SK-N-MC (cell line): ENCODE results near the gene ANKFY1.

Source experiments
- DNase-seq: peaks from one replicate; pipeline ENCODE4 v3.0.0-alpha.2; 2011; ENCODE audit warnings: low read depth, low spot score
- H3K27ac ChIP-seq: fragments of 200-600 bp; sonication (generic); 2 replicates; pipeline ENCODE4 v1.5.1; 2016; ENCODE audit warnings: mixed run types
- H3K36me3 ChIP-seq: fragments of 200-600 bp; sonication (generic); 2 replicates; pipeline ENCODE4 v1.6.1; 2017; ENCODE audit warnings: antibody characterized with exemption, low read length, mixed read lengths; ENCODE audit not compliant: insufficient read depth
- H3K4me3 ChIP-seq: fragments of 200-600 bp; sonication (generic); 2 replicates; pipeline ENCODE4 v1.5.1; 2016
- H3K9ac ChIP-seq: fragments of 200-600 bp; sonication (generic); 2 replicates; pipeline ENCODE4 v1.8.0; 2017; ENCODE audit warnings: mixed run types, mixed read lengths; ENCODE audit not compliant: insufficient read length
- H3K9me3 ChIP-seq: fragments of 200-600 bp; sonication (generic); 2 replicates; pipeline ENCODE4 v1.6.1; 2017; ENCODE audit warnings: low read depth, mild to moderate bottlenecking, antibody characterized with exemption, low read length, moderate library complexity, mixed read lengths
- EZH2 ChIP-seq: fragments of 200-600 bp; sonication (generic); IDR thresholded peaks from one replicate; pipeline ENCODE4 v1.6.1; 2017; ENCODE audit warnings: antibody characterized with exemption
- FOXP2 ChIP-seq: optimal IDR thresholded peaks from 2 replicates; pipeline ENCODE3; 2011; ENCODE audit warnings: mild to moderate bottlenecking, moderate library complexity; ENCODE audit not compliant: insufficient read depth; ENCODE audit errors: extremely low read length, control extremely low read depth
- POLR2AphosphoS5 ChIP-seq: IDR thresholded peaks from 2 replicates; pipeline ENCODE4 v1.6.1; 2012; ENCODE audit warnings: mild to moderate bottlenecking, low read depth, low read length, borderline replicate concordance

ANKFY1 gene

DNA sequence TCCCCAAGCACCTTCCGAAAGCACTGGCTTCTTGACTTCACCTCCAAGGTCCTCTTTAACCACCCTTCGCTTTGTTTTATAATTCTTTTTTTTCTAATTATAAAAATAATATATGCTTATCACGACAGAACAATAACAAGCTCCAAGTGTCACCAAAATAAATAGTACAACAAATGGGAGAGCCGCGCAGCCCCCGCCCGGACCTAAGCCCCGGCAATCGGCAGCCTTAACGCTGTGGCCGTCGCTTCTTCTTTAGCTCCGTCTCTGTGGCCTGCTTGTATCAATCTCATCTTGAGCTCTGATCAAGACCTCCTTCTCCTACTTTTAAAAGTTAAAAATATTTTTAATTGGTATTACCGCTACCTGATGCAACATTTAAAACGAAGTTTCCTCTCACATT, 78.1 kb downstream of the ANKFY1 start:
- Histone ChIP-seq H3K27ac (0 out of 2 replicates have a peak overlapping the region, but pooled peaks have one; percentile 76), H3K36me3 (peaks cover 72% of the 10 kb centered on the region), H3K9ac (no peak overlapping the region), H3K9me3 (no peaks in the 10 kb centered on the region), H3K4me3 (no peak overlapping the region)
- no peak for TF ChIP-seq POLR2AphosphoS5
- no peak for TF ChIP-seq FOXP2
- TF ChIP-seq EZH2: no peak
- DNase-seq: no peak

GRCh38 chr17:4184811-4185210, 79.0 kb downstream of the ANKFY1 start:
- Histone ChIP-seq H3K27ac (no peak overlapping the region), H3K4me3 (no peak overlapping the region), H3K9me3 (no peaks in the 10 kb centered on the region), H3K36me3 (peaks cover 72% of the 10 kb centered on the region), H3K9ac (no peak overlapping the region)
- DNase-seq: no peak
- TF ChIP-seq POLR2AphosphoS5: no peak

- H3K4me3 ChIP-seq: no peak overlapping the region
- H3K9ac ChIP-seq: no peak overlapping the region
- H3K36me3 ChIP-seq: peaks cover 79% of the 10 kb centered on the region
- no peaks in the 10 kb centered on the region for H3K9me3 ChIP-seq
- TF ChIP-seq EZH2: no peak
- TF ChIP-seq FOXP2: no peak
- TF ChIP-seq POLR2AphosphoS5: no peak
- DNase-seq: no peak
- no peak overlapping the region for H3K27ac ChIP-seq
Observed at GRCh38 chr17:4182043-4182442, 81.7 kb downstream of the ANKFY1 start.

- DNase-seq: no peak
- no peak overlapping the region for H3K27ac ChIP-seq
- H3K36me3 ChIP-seq: peaks cover 83% of the 10 kb centered on the region
- no peak overlapping the region for H3K4me3 ChIP-seq
- no peak overlapping the region for H3K9ac ChIP-seq
- H3K9me3 ChIP-seq: no peaks in the 10 kb centered on the region
- TF ChIP-seq FOXP2 (no peak), POLR2AphosphoS5 (no peak), EZH2 (no peak)
Observed at GRCh38 chr17:4180791-4181190, 83.0 kb downstream of the ANKFY1 start.

- no peak for DNase-seq
- no peak overlapping the region for H3K27ac ChIP-seq
- H3K9me3 ChIP-seq: no peaks in the 10 kb centered on the region
- TF ChIP-seq FOXP2: no peak
- no peak for TF ChIP-seq POLR2AphosphoS5
- TF ChIP-seq EZH2: no peak
- peaks cover 91% of the 10 kb centered on the region for H3K36me3 ChIP-seq
- H3K4me3 ChIP-seq: no peak overlapping the region
- H3K9ac ChIP-seq: no peak overlapping the region
Observed at GRCh38 chr17:4179071-4179470, 84.7 kb downstream of the ANKFY1 start.

DNA sequence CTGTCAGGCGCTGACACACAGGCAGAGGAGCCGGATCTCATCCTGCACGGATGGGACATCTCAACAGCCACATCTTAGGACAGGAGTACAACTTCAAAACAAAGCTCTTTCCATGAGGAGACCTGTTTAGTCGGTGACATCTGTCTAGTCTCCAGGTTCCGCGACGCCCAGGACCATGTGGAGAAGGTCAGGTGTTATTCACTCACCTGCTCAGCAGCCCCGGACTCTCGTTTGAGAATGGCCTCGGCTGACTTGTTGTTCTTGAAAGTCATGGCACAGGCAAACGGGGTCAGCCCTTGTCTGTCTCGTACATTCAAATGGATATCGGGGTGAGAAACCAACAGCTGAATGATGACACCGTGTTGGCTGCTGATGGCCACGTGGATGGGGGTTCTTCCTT, 85.1 kb downstream of the ANKFY1 start:
- peaks cover 91% of the 10 kb centered on the region for H3K36me3 ChIP-seq
- H3K4me3 ChIP-seq: no peak overlapping the region
- no peak overlapping the region for H3K9ac ChIP-seq
- no peaks in the 10 kb centered on the region for H3K9me3 ChIP-seq
- no peak for DNase-seq
- H3K27ac ChIP-seq: no peak overlapping the region
- TF ChIP-seq EZH2: no peak
- TF ChIP-seq POLR2AphosphoS5: no peak
- TF ChIP-seq FOXP2: no peak

DNA sequence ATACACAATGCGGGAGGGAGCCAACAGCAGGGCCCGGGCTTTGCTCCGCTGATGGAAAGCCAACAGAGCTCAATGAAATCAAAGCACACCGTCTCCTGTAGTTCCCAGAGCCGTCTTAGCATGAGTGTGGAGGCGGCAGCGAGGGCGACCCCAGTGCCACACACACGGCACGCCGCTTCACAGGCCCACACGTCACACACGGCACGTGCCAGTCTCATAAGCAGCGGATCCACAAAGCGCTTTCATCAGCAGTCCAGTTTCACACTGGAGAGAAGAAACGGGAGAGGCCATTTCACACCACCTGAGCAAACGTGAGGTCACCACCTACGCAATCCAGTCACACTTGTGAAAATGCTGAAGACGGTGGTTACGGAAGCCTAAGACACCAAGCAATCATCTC, 86.0 kb downstream of the ANKFY1 start:
- no peak for DNase-seq
- Histone ChIP-seq H3K4me3 (no peak overlapping the region), H3K9me3 (no peaks in the 10 kb centered on the region), H3K36me3 (peaks cover 89% of the 10 kb centered on the region), H3K9ac (no peak overlapping the region), H3K27ac (0 out of 2 replicates have a peak overlapping the region, but pooled peaks have one; percentile 13)
- TF ChIP-seq FOXP2 (no peak), EZH2 (no peak), POLR2AphosphoS5 (no peak)

DNA sequence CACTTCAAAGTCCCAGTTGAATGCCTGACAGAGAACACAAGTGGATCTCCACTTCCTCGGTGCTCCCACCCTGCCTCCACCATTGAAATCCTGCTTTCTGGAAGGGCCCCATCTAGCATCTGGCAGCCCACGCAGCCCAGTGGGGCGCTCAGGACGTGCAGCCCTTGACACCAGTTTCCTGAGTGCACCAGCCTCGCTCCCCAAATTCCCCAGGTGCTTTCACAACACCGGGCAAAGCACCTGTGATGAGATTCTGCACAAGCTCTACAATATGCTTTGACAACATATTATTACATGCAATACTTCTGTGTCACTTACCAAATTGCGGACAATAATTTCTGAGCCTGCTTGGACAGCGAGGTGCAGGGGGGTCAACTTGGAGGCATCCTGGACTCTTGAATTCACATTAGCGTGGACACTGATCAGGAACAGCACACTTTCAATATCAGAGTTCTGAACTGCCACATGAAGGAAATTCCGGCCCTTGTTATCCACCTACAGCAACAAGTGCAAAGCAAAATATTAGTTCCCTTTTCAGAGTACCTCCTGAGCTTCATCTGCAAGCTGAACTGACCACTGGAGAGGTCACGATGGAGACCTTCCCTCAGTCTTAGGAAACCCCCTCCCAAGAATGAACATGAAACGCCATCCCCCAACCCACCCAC, 86.8 kb downstream of the ANKFY1 start:
- no peaks in the 10 kb centered on the region for H3K9me3 ChIP-seq
- H3K36me3 ChIP-seq: peaks cover 87% of the 10 kb centered on the region
- peak overlapping the region; percentile 37; the same call in 1 of the 2 replicates for H3K27ac ChIP-seq
- TF ChIP-seq EZH2 (no peak), POLR2AphosphoS5 (no peak)
- H3K4me3 ChIP-seq: no peak overlapping the region
- H3K9ac ChIP-seq: no peak overlapping the region
- DNase-seq: no peak
